PC-3 (cell line): ENCODE measurements around the gene NUDT13. TPM values are rescaled to one million over a fixed set of nuclear protein-coding genes. Genes with fewer than 3 reads are reported as not detected.

Experiments
- ATAC-seq: fragments of 200-7000 bp; cut with Tn5 transposase; 2 replicates; pipeline ENCODE4 v1.9.1; 2020; ENCODE audit warnings: mild to moderate bottlenecking, moderate library complexity
- BruUV-seq: library from RNA; stranded (reverse); fragments of 400-500 nt; replicated peaks from 2 replicates; lab custom pipeline; 2021; lab: Mats Ljungman, UMichigan
- CTCF ChIA-PET: fragments of 300-600 bp; sonication (Branson Sonifier 250); formaldehyde crosslinking; loops from one replicate; lab custom pipeline; 2022; ENCODE audit warnings: antibody characterized with exemption; lab: Charles Lee
- POLR2A ChIA-PET: fragments of 300-600 bp; sonication (Branson Sonifier 250); formaldehyde crosslinking; loops from one replicate; lab custom pipeline; 2022; ENCODE audit warnings: antibody characterized with exemption; ENCODE audit not compliant: unreplicated experiment; lab: Charles Lee
- DNase-seq: peaks from one replicate; pipeline ENCODE4 v3.0.0-alpha.2; 2015
- H2AFZ ChIP-seq: fragments of 300-600 bp; sonication (generic); 2 replicates; pipeline ENCODE4 v1.6.0; 2016; ENCODE audit warnings: antibody characterized with exemption, low read length
- H3F3A ChIP-seq: fragments of 300-600 bp; sonication (generic); one replicate; pipeline ENCODE4 v1.6.0; 2017; ENCODE audit warnings: antibody characterized with exemption, low read length, control low read depth, mild to moderate bottlenecking; ENCODE audit not compliant: unreplicated experiment
- H3K27ac ChIP-seq: fragments of 300-600 bp; sonication (generic); 2 replicates; pipeline ENCODE4 v1.5.1; 2016; ENCODE audit warnings: mild to moderate bottlenecking, low read length
- H3K27me3 ChIP-seq: fragments of 300-600 bp; sonication (generic); 2 replicates; pipeline ENCODE4 v1.6.1; 2016; ENCODE audit warnings: low read length, mixed read lengths
- H3K36me3 ChIP-seq: fragments of 300-600 bp; sonication (generic); 2 replicates; pipeline ENCODE4 v1.6.1; 2016; ENCODE audit warnings: low read depth, mixed run types, low read length, mixed read lengths
- H3K4me1 ChIP-seq: fragments of 300-600 bp; sonication (generic); 2 replicates; pipeline ENCODE4 v1.5.1; 2016; ENCODE audit warnings: low read length; ENCODE audit not compliant: insufficient read depth
- H3K4me2 ChIP-seq: fragments of 300-600 bp; sonication (generic); 2 replicates; pipeline ENCODE4 v1.6.0; 2016; ENCODE audit warnings: low read length
- H3K4me3 ChIP-seq: fragments of 300-600 bp; sonication (generic); 2 replicates; pipeline ENCODE4 v1.5.1; 2016; ENCODE audit warnings: mild to moderate bottlenecking, low read length, mixed read lengths
- H3K79me2 ChIP-seq: fragments of 300-600 bp; sonication (generic); 2 replicates; pipeline ENCODE4 v1.6.1; 2017; ENCODE audit warnings: low read length, mixed read lengths
- H3K9ac ChIP-seq: fragments of 300-600 bp; sonication (generic); 2 replicates; pipeline ENCODE4 v1.6.0; 2016; ENCODE audit warnings: mild to moderate bottlenecking, low read length
- H3K9me2 ChIP-seq: fragments of 300-600 bp; sonication (generic); replicated peaks from 2 replicates; pipeline ENCODE4 v1.6.1; 2016; ENCODE audit warnings: mixed run types, low read length, mixed read lengths
- H3K9me3 ChIP-seq: fragments of 300-600 bp; sonication (generic); 2 replicates; pipeline ENCODE4 v1.6.1; 2016; ENCODE audit warnings: low read length, mixed read lengths
- H4K20me1 ChIP-seq: fragments of 300-600 bp; sonication (generic); 2 replicates; pipeline ENCODE4 v1.6.1; 2016; ENCODE audit warnings: low read length, mixed read lengths
- EZH2 ChIP-seq: fragments of 300-600 bp; sonication (generic); IDR thresholded peaks from one replicate; pipeline ENCODE4 v1.6.1; 2017; ENCODE audit warnings: antibody characterized with exemption, mild to moderate bottlenecking, low read length; ENCODE audit not compliant: unreplicated experiment
- EZH2phosphoT487 ChIP-seq: fragments of 300-600 bp; sonication (generic); IDR thresholded peaks from 2 replicates; pipeline ENCODE4 v1.6.1; 2018; ENCODE audit warnings: mild to moderate bottlenecking, antibody characterized with exemption, low read length, borderline replicate concordance
- intact Hi-C: fragments of 100-400 bp; cut with micrococcal nuclease; formaldehyde crosslinking; loops from 2 replicates; pipeline ENCODE4 v1.9.0; 2023
- total RNA-seq: library from RNA; depleted of rRNA; stranded (reverse); fragments of >200 nt; gene quantifications from 2 replicates; pipeline ENCODE4 v1.2.3, GENCODE V29; 2014
- TF ChIP-seq, protein P1 (sequence below): fragments of 300-600 bp; sonication (generic); conservative IDR thresholded peaks from 2 replicates; pipeline ENCODE4 v1.5.1; 2017; ENCODE audit warnings: antibody characterized with exemption, low read depth, mild to moderate bottlenecking, low read length

NUDT13 gene
- total RNA-seq, 1 experiment from 2014 or later = 1.8 TPM

GRCh38 chr10:73131913-73132686 lies 21.8 kb downstream of the NUDT13 start:
- Histone ChIP-seq H2AFZ (no peak overlapping the region), H3K4me1 (peaks cover 28% of the 10 kb centered on the region), H3K9ac (peak overlapping the region; percentile 23), H3K79me2 (0 out of 2 replicates have a peak, but pooled peaks cover 4% of the 10 kb centered on the region), H3K9me3 (no peaks in the 10 kb centered on the region), H3K36me3 (peaks cover 67% of the 10 kb centered on the region), H3K4me3 (peak overlapping the region; percentile 1; the same call in 1 of the 2 replicates), H4K20me1 (peaks cover 18% of the 10 kb centered on the region), H3K27ac (peak overlapping the region; percentile 72), H3K9me2 (no peaks in the 10 kb centered on the region), H3K27me3 (no peaks in the 10 kb centered on the region), H3F3A (peaks cover 21% of the 10 kb centered on the region), H3K4me2 (peak overlapping the region; percentile 52)
- TSS peak; percentile 1 for BruUV-seq
- CTCF ChIA-PET = interaction anchor here (0.6 to 1.1 kb wide), 5 partner anchors 13 to 70 kb away, joined by 3 to 11 read pairs (median 3); partner anchors contain the start of gene P4HA1
- DNase-seq (peak; percentile 47), ATAC-seq (peak; percentile 1)
- TF ChIP-seq, protein P1, sequence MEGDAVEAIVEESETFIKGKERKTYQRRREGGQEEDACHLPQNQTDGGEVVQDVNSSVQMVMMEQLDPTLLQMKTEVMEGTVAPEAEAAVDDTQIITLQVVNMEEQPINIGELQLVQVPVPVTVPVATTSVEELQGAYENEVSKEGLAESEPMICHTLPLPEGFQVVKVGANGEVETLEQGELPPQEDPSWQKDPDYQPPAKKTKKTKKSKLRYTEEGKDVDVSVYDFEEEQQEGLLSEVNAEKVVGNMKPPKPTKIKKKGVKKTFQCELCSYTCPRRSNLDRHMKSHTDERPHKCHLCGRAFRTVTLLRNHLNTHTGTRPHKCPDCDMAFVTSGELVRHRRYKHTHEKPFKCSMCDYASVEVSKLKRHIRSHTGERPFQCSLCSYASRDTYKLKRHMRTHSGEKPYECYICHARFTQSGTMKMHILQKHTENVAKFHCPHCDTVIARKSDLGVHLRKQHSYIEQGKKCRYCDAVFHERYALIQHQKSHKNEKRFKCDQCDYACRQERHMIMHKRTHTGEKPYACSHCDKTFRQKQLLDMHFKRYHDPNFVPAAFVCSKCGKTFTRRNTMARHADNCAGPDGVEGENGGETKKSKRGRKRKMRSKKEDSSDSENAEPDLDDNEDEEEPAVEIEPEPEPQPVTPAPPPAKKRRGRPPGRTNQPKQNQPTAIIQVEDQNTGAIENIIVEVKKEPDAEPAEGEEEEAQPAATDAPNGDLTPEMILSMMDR = no peak
- intact Hi-C loops = loop anchor here (1.0 to 2.0 kb wide), 4 partner anchors 14 to 36 kb away; partner anchors contain the start of gene P4HA1
- POLR2A ChIA-PET = interaction anchor here (0.6 to 1.0 kb wide), 3 partner anchors 31 to 442 kb away, joined by 3 to 13 read pairs (median 4); partner anchors contain the start of gene P4HA1

- Histone ChIP-seq H4K20me1 (peaks cover 18% of the 10 kb centered on the region), H3K27ac (no peak overlapping the region), H3K9me2 (no peaks in the 10 kb centered on the region), H3F3A (peaks cover 21% of the 10 kb centered on the region), H3K4me3 (no peak overlapping the region), H3K27me3 (no peaks in the 10 kb centered on the region), H3K9ac (no peak overlapping the region), H3K4me1 (peaks cover 28% of the 10 kb centered on the region), H3K36me3 (peaks cover 70% of the 10 kb centered on the region), H3K9me3 (no peaks in the 10 kb centered on the region), H3K79me2 (0 out of 2 replicates have a peak, but pooled peaks cover 4% of the 10 kb centered on the region), H3K4me2 (no peak overlapping the region), H2AFZ (no peak overlapping the region)
- CTCF ChIA-PET = interaction anchor here (1.2 kb wide), 1 partner anchor 38 kb away, joined by 7 read pairs; the partner anchor contains the start of gene P4HA1
- intact Hi-C loops = no loop called here
- no peak for DNase-seq
- ATAC-seq = no peak
- no TSS peak for BruUV-seq
- TF ChIP-seq EZH2 = no peak
- POLR2A ChIA-PET = interaction anchor here (0.6 kb wide), 1 partner anchor 52 kb away, joined by 6 read pairs; no protein-coding TSS in a partner anchor
Observed at GRCh38 chr10:73134727-73135126, 24.5 kb downstream of the NUDT13 start.

DNA sequence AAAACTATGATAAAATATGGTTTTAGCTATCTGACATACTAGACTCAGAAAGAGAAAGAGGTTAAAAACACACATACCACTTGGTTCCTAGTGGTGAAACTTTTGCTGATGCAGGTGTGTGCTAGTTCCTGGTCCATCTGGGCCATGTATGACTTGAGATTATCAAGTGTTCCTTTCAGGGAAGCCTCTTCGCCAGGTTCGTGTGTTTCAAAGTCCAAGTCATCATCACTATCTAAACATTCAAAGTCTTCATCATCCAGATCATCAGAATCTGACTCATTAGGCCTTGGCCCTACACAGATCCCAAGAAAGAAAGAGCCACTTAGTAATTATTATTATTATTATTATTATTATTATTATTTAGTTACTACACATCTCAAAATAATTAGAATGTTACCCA lies 26.4 kb downstream of the NUDT13 start:
- peak; percentile 76 for DNase-seq
- peaks cover 10% of the 10 kb centered on the region for H4K20me1 ChIP-seq
- CTCF ChIA-PET = no interaction called here
- no peak overlapping the region for H3K27ac ChIP-seq
- POLR2A ChIA-PET = no interaction called here
- TF ChIP-seq, protein P1 = no peak
- no peak for TF ChIP-seq EZH2
- TF ChIP-seq EZH2phosphoT487 = no peak
- intact Hi-C loops = no loop called here
- no peak overlapping the region for H3K4me3 ChIP-seq
- H3F3A ChIP-seq = peaks cover 11% of the 10 kb centered on the region
- no TSS peak for BruUV-seq
- H3K9me3 ChIP-seq = no peaks in the 10 kb centered on the region
- H3K36me3 ChIP-seq = peaks cover 76% of the 10 kb centered on the region
- no peaks in the 10 kb centered on the region for H3K9me2 ChIP-seq
- peaks cover 15% of the 10 kb centered on the region for H3K4me1 ChIP-seq
- H3K9ac ChIP-seq = no peak overlapping the region
- H3K4me2 ChIP-seq = no peak overlapping the region
- ATAC-seq = peak; percentile 66
- H2AFZ ChIP-seq = no peak overlapping the region
- H3K27me3 ChIP-seq = no peaks in the 10 kb centered on the region
- H3K79me2 ChIP-seq = no peaks in the 10 kb centered on the region
